ENCODE data around the gene JAZF1.

GRCh38 chr7:28106321-28106829, 74.2 kb downstream of the JAZF1 start:
- no peak for TF ChIP-seq CTCF (IDR thresholded peaks at IDR 0.05)
- TF ChIP-seq POLR2AphosphoS5 (IDR thresholded peaks at IDR 0.05), result no peak

Measured in prostate gland (tissue), 2 donors.